OCI-LY1 (cell line): ENCODE measurements around the gene ANKRD42.

Source experiments
- H2AFZ ChIP-seq: fragments of 200-600 bp; sonication (generic), shearing (Covaris generic); 2 replicates; pipeline ENCODE4 v1.6.0; 2014; ENCODE audit warnings: antibody characterized with exemption, mild to moderate bottlenecking, low read length
- H3F3A ChIP-seq: fragments of 200-600 bp; sonication (generic), shearing (Covaris generic); 2 replicates; pipeline ENCODE4 v1.6.0; 2014; ENCODE audit warnings: mild to moderate bottlenecking, antibody characterized with exemption, low read length, moderate library complexity; ENCODE audit not compliant: insufficient read depth
- H3K27ac ChIP-seq: fragments of 200-600 bp; sonication (generic); 2 replicates; pipeline ENCODE4 v1.5.1; 2014; ENCODE audit warnings: low read length, mixed run types, mild to moderate bottlenecking, low read depth; ENCODE audit not compliant: poor library complexity, severe bottlenecking
- H3K27me3 ChIP-seq: fragments of 200-600 bp; sonication (generic); 2 replicates; pipeline ENCODE4 v1.6.0; 2014; ENCODE audit warnings: antibody characterized with exemption, mild to moderate bottlenecking, low read length, moderate library complexity; ENCODE audit not compliant: insufficient read depth
- H3K36me3 ChIP-seq: fragments of 200-600 bp; sonication (generic); 2 replicates; pipeline ENCODE4 v1.6.1; 2014; ENCODE audit warnings: mild to moderate bottlenecking, antibody characterized with exemption, low read length, moderate library complexity, mixed read lengths; ENCODE audit not compliant: insufficient read depth
- H3K4me1 ChIP-seq: fragments of 200-600 bp; sonication (generic); 2 replicates; pipeline ENCODE4 v1.5.1; 2014; ENCODE audit warnings: mild to moderate bottlenecking, low read length, moderate library complexity; ENCODE audit not compliant: insufficient read depth, severe bottlenecking
- H3K4me2 ChIP-seq: fragments of 200-600 bp; sonication (generic), shearing (Covaris generic); 2 replicates; pipeline ENCODE4 v1.6.1; 2014; ENCODE audit warnings: low read length
- H3K4me3 ChIP-seq: fragments of 200-600 bp; sonication (generic); 2 replicates; pipeline ENCODE4 v1.5.1; 2014; ENCODE audit warnings: low read length, low read depth, mild to moderate bottlenecking, mixed read lengths; ENCODE audit not compliant: poor library complexity, severe bottlenecking
- H3K79me2 ChIP-seq: fragments of 200-600 bp; shearing (Covaris generic); 2 replicates; pipeline ENCODE4 v1.6.1; 2016; ENCODE audit warnings: mixed run types, low read length, mixed read lengths; ENCODE audit not compliant: insufficient read depth
- H3K9ac ChIP-seq: fragments of 200-600 bp; sonication (generic), shearing (Covaris generic); 2 replicates; pipeline ENCODE4 v1.6.1; 2014; ENCODE audit warnings: mild to moderate bottlenecking, low read length, mixed read lengths
- H3K9me2 ChIP-seq: fragments of 200-600 bp; sonication (generic), shearing (Covaris generic); 2 replicates; pipeline ENCODE4 v1.6.1; 2014; ENCODE audit warnings: low read depth, mild to moderate bottlenecking, low read length, mixed read lengths
- H3K9me3 ChIP-seq: fragments of 200-600 bp; shearing (Covaris generic); 2 replicates; pipeline ENCODE4 v1.6.1; 2014; ENCODE audit warnings: low read length, mixed read lengths
- H4K20me1 ChIP-seq: fragments of 200-600 bp; sonication (generic), shearing (Covaris generic); 2 replicates; pipeline ENCODE4 v1.6.0; 2016; ENCODE audit warnings: mild to moderate bottlenecking, low read length; ENCODE audit not compliant: insufficient read depth
- EZH2 ChIP-seq: fragments of 200-600 bp; sonication (generic), shearing (Covaris generic); IDR thresholded peaks from 2 replicates; pipeline ENCODE4 v1.8.0; 2017; ENCODE audit warnings: borderline replicate concordance, mixed run types, mild to moderate bottlenecking, antibody characterized with exemption, low read length, moderate library complexity, mixed read lengths
- TF ChIP-seq, protein P1 (sequence below): fragments of 200-600 bp; sonication (generic), shearing (Covaris generic); IDR thresholded peaks from 2 replicates; pipeline ENCODE4 v1.5.1; 2017; ENCODE audit warnings: mild to moderate bottlenecking, antibody characterized with exemption, low read length, moderate library complexity, mixed read lengths

ANKRD42 gene

GRCh38 chr11:83151274-83151977 lies 42.1 kb upstream of the ANKRD42 start:
- H3K4me3 ChIP-seq, result no peak overlapping the region
- H3K4me2 ChIP-seq, result no peak overlapping the region
- no peak overlapping the region for H3K27ac ChIP-seq
- H3K9me2 ChIP-seq, result no peaks in the 10 kb centered on the region
- H3K36me3 ChIP-seq, result no peaks in the 10 kb centered on the region
- no peak overlapping the region for H3K9ac ChIP-seq
- peaks cover 44% of the 10 kb centered on the region for H3K4me1 ChIP-seq
- H3K9me3 ChIP-seq, result no peaks in the 10 kb centered on the region
- H3K79me2 ChIP-seq, result no peaks in the 10 kb centered on the region
- peak overlapping the region; percentile 13; the same call in 1 of the 2 replicates for H2AFZ ChIP-seq
- TF ChIP-seq EZH2, result no peak
- TF ChIP-seq, protein P1, sequence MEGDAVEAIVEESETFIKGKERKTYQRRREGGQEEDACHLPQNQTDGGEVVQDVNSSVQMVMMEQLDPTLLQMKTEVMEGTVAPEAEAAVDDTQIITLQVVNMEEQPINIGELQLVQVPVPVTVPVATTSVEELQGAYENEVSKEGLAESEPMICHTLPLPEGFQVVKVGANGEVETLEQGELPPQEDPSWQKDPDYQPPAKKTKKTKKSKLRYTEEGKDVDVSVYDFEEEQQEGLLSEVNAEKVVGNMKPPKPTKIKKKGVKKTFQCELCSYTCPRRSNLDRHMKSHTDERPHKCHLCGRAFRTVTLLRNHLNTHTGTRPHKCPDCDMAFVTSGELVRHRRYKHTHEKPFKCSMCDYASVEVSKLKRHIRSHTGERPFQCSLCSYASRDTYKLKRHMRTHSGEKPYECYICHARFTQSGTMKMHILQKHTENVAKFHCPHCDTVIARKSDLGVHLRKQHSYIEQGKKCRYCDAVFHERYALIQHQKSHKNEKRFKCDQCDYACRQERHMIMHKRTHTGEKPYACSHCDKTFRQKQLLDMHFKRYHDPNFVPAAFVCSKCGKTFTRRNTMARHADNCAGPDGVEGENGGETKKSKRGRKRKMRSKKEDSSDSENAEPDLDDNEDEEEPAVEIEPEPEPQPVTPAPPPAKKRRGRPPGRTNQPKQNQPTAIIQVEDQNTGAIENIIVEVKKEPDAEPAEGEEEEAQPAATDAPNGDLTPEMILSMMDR, result no peak
- H4K20me1 ChIP-seq, result no peaks in the 10 kb centered on the region
- no peaks in the 10 kb centered on the region for H3K27me3 ChIP-seq
- H3F3A ChIP-seq, result no peaks in the 10 kb centered on the region; the same call in 1 of the 2 replicates

GRCh38 chr11:83152264-83152663 lies 41.2 kb upstream of the ANKRD42 start:
- Histone ChIP-seq H3K4me1 (peaks cover 40% of the 10 kb centered on the region), H2AFZ (no peak overlapping the region), H3K36me3 (peaks cover 2% of the 10 kb centered on the region; the same call in 1 of the 2 replicates), H3K4me3 (no peak overlapping the region), H3K79me2 (peaks cover 3% of the 10 kb centered on the region), H4K20me1 (no peaks in the 10 kb centered on the region), H3K4me2 (no peak overlapping the region), H3F3A (no peaks in the 10 kb centered on the region; the same call in 1 of the 2 replicates), H3K27me3 (no peaks in the 10 kb centered on the region), H3K27ac (no peak overlapping the region), H3K9me3 (no peaks in the 10 kb centered on the region), H3K9ac (no peak overlapping the region), H3K9me2 (no peaks in the 10 kb centered on the region)
- TF ChIP-seq, protein P1, result no peak
- TF ChIP-seq EZH2, result no peak

DNA sequence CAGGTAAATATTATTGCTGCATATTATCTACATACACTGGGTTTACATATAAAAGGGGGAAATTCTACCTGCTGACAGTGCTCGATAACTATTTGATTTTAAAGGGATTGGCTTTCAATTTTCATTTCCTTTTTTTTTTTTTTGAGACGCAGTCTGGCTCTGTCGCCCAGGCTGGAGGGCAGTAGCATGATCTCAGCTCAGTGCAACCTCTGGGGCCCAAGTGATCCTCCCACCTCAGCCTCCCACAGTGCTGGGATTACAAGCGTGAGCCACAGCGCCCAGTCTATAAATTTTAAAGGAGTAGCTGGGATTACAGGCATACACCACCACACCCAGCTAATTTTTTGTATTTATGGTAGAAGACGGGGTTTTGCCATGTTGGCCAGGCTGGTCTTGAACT lies 39.7 kb upstream of the ANKRD42 start:
- no peak for TF ChIP-seq EZH2
- TF ChIP-seq, protein P1, result no peak
- H3K4me1 ChIP-seq, result peaks cover 32% of the 10 kb centered on the region

More for the DNA sequence above, 39.7 kb upstream of the ANKRD42 start:
- no peaks in the 10 kb centered on the region for H3K9me2 ChIP-seq
- H3K4me3 ChIP-seq, result no peak overlapping the region
- no peaks in the 10 kb centered on the region for H3K27me3 ChIP-seq
- no peak overlapping the region for H3K9ac ChIP-seq
- peaks cover 18% of the 10 kb centered on the region for H3K79me2 ChIP-seq
- no peak overlapping the region for H3K27ac ChIP-seq
- 0 out of 2 replicates have a peak, but pooled peaks cover 4% of the 10 kb centered on the region for H4K20me1 ChIP-seq
- H3K9me3 ChIP-seq, result no peaks in the 10 kb centered on the region
- no peak overlapping the region for H2AFZ ChIP-seq
- H3K4me2 ChIP-seq, result no peak overlapping the region
- no peaks in the 10 kb centered on the region; the same call in 1 of the 2 replicates for H3F3A ChIP-seq
- peaks cover 15% of the 10 kb centered on the region for H3K36me3 ChIP-seq
